Body of pancreas (tissue), 4 donors: ENCODE measurements around the gene CHST9.

Source experiments
- CTCF ChIP-seq, 7 experiments: fragments of 450-650 bp in 4 of 7; fragments of 200-600 bp in 3 of 7; sonication (generic) in 3 of 7; IDR thresholded peaks; one replicate each; pipeline ENCODE4 v1.5.1; 2016 to 2019; ENCODE audit warnings: antibody characterized with exemption in 7 of 7
- POLR2A ChIP-seq, 3 donors: fragments of 450-650 bp; IDR thresholded peaks; one replicate each; pipeline ENCODE4 v1.6.1; 2016; ENCODE audit warnings: antibody characterized with exemption in 3 of 3, mild to moderate bottlenecking in 2 of 3

- no peak for TF ChIP-seq CTCF (IDR thresholded peaks at IDR 0.05)
- TF ChIP-seq POLR2A (IDR thresholded peaks at IDR 0.05), result no peak
Measured at GRCh38 chr18:26925313-26925712, 259.8 kb downstream of the CHST9 start.
